BJ (cell line): ENCODE results near the gene ULK3. TPM values are rescaled to one million over a fixed set of nuclear protein-coding genes. Genes with fewer than 3 reads are reported as not detected.

Experiments
- CTCF ChIA-PET: fragments of 350-600 bp; formaldehyde crosslinking; extraction: SDS; loops from one replicate; lab custom pipeline; 2021; ENCODE audit warnings: antibody characterized with exemption, inconsistent platforms; lab: Yijun Ruan, JAX
- POLR2A ChIA-PET: fragments of 300-600 bp; sonication (Branson Sonifier 250); formaldehyde crosslinking; extraction: SDS; loops from one replicate; lab custom pipeline; 2021; ENCODE audit warnings: antibody characterized with exemption; lab: Charles Lee
- DNase-seq: peaks from one replicate; pipeline ENCODE4 v3.0.0-alpha.2; 2011; ENCODE audit warnings: low read depth
- H3K27me3 ChIP-seq: 2 replicates; pipeline ENCODE4 v1.6.0; 2011; ENCODE audit warnings: low read length; ENCODE audit not compliant: control insufficient read depth, insufficient read depth
- H3K36me3 ChIP-seq: 2 replicates; pipeline ENCODE4 v1.5.1; 2011; ENCODE audit warnings: low read length; ENCODE audit not compliant: control insufficient read depth, insufficient read depth
- H3K4me3 ChIP-seq: 2 replicates; pipeline ENCODE4 v1.5.1; 2011; ENCODE audit warnings: low read depth, mild to moderate bottlenecking, control low read depth, low read length
- polyA minus RNA-seq: library from RNA; depleted of rRNA, polyadenylated mRNA; stranded (reverse); fragments of >200 nt; gene quantifications from 2 replicates; pipeline ENCODE4 v1.2.3, GENCODE V29; 2011; rRNA and poly(A)+ RNA removed
- polyA plus RNA-seq: library from polyadenylated mRNA; depleted of rRNA; stranded (reverse); fragments of >200 nt; gene quantifications from 2 replicates; pipeline ENCODE4 v1.2.3, GENCODE V29; 2011; rRNA removed
- TF ChIP-seq, protein P1 (sequence below): IDR thresholded peaks from 2 replicates; pipeline ENCODE4 v1.5.1; 2011; ENCODE audit warnings: low read depth, mild to moderate bottlenecking, control low read depth, inconsistent platforms, low read length, moderate library complexity; ENCODE audit not compliant: insufficient read depth

ULK3 gene, protein sequence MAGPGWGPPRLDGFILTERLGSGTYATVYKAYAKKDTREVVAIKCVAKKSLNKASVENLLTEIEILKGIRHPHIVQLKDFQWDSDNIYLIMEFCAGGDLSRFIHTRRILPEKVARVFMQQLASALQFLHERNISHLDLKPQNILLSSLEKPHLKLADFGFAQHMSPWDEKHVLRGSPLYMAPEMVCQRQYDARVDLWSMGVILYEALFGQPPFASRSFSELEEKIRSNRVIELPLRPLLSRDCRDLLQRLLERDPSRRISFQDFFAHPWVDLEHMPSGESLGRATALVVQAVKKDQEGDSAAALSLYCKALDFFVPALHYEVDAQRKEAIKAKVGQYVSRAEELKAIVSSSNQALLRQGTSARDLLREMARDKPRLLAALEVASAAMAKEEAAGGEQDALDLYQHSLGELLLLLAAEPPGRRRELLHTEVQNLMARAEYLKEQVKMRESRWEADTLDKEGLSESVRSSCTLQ
- polyA plus RNA-seq (18.4 and 20.1 TPM in 2 replicates), polyA minus RNA-seq (7.6 and 16.0 TPM in 2 replicates)

DNA sequence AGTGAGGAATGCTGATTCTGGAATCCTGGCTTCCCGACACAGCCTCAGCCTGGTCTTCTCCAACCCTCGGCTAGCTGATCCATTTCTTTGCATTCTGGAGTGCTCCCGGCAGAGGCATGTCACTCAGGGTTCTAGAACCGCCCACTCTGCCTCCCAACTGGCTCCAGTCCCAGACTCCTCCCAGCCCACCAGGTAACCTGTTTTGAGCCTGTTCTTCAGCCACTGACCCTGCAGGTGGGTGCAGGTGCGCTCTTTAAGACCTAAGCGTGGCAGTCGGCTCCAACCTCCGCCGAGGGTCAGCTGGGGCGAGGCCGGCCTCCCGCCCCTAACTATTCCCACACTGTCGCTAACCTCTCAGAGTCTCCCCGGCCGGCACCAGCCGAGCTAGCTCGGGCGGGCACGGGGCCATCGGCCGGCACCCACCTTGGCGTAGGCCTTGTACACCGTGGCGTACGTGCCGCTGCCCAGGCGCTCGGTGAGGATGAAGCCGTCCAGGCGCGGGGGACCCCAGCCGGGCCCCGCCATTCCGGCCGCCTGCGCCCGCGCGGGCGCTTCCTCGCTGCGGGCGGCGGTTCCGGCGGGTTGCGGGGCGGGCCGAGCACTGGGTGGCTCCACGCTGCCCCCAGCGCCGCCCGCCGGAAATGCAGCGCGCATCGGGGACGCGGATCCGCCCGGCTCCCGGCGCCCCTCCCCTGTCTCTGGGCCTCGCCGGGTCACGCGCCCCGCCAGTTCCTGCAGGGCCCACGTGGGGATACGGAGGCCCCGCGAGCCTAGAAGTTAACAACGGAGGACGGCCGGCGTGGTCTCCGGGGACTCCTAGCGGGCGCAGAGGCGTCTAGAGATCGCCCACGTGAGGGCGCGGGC lies at the start of gene ULK3:
Gene ULK3 (minus strand): TSS at position 576 of the 864 bp plus-strand sequence. CDS start 51 bp downstream, at position 525.
- CTCF ChIA-PET, result interaction anchor here (0.7 to 2.0 kb wide), 14 partner anchors 8 to 74 kb away, joined by 3 to 7 read pairs (median 4); partner anchors contain the start of gene CPLX3
- peak within 1 kb of the TSS; percentile 69 for H3K4me3 ChIP-seq
- POLR2A ChIA-PET, result no interaction called here
- TF ChIP-seq, protein P1, sequence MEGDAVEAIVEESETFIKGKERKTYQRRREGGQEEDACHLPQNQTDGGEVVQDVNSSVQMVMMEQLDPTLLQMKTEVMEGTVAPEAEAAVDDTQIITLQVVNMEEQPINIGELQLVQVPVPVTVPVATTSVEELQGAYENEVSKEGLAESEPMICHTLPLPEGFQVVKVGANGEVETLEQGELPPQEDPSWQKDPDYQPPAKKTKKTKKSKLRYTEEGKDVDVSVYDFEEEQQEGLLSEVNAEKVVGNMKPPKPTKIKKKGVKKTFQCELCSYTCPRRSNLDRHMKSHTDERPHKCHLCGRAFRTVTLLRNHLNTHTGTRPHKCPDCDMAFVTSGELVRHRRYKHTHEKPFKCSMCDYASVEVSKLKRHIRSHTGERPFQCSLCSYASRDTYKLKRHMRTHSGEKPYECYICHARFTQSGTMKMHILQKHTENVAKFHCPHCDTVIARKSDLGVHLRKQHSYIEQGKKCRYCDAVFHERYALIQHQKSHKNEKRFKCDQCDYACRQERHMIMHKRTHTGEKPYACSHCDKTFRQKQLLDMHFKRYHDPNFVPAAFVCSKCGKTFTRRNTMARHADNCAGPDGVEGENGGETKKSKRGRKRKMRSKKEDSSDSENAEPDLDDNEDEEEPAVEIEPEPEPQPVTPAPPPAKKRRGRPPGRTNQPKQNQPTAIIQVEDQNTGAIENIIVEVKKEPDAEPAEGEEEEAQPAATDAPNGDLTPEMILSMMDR, result peak; percentile 30; the same call in 1 of the 2 replicates
- peaks cover 5% of the 10 kb centered on the region; the same call in 1 of the 2 replicates for H3K36me3 ChIP-seq
- no peak for DNase-seq
- no peaks in the 10 kb centered on the region for H3K27me3 ChIP-seq

DNA sequence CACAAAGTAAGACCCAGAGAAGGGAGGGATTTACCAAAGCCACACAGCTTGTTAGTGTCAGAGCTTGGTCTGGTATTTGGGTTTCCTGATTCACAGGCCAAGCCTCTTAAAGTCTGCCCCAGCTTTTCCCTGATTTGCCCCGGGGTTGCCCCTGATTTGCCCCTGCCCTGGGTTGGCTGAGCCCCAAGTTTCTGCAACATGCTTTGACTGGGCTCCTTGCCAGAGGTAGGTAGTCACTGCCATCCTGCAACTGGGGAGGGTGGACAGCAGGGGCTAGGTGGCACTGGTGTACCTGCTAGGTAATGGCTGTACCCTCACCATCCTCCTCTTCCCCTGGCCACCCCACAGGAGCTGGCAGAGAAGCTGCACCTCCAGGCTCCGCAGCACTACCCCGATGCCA lies 49.4 kb upstream of the ULK3 start:
- DNase-seq, result no peak
- TF ChIP-seq, protein P1, result no peak
- Histone ChIP-seq H3K4me3 (no peak overlapping the region), H3K27me3 (no peaks in the 10 kb centered on the region), H3K36me3 (peaks cover 14% of the 10 kb centered on the region)
- CTCF ChIA-PET, result interaction anchor here (2.8 kb wide), 1 partner anchor 9 kb away, joined by 23 read pairs; no protein-coding TSS in a partner anchor
- POLR2A ChIA-PET, result no interaction called here

DNA sequence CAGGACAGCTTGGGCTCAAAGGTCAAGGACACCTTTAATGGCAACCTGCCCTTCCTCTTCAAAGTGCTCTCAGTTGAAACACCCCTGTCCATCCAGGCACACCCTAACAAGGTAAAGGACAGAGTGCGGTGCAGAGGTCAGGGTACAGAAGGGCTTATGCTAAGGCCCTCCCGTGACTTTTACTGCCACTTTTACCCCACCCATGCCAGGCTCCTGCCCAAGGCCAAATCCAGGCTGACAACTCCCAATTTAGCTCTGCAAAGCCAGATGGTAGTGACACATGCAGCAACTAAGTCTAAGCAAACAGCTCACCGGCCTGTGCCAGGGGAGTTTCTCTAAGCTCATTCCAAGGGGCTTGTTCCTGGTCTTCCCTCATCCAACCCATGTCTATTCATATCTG lies 48.5 kb upstream of the ULK3 start:
- ChIA-PET CTCF (interaction anchor here (2.8 kb wide), 1 partner anchor 10 kb away, joined by 23 read pairs; no protein-coding TSS in a partner anchor), POLR2A (no interaction called here)
- no peak for DNase-seq
- Histone ChIP-seq H3K4me3 (no peak overlapping the region), H3K27me3 (no peaks in the 10 kb centered on the region), H3K36me3 (peaks cover 11% of the 10 kb centered on the region)
- TF ChIP-seq, protein P1, result no peak

DNA sequence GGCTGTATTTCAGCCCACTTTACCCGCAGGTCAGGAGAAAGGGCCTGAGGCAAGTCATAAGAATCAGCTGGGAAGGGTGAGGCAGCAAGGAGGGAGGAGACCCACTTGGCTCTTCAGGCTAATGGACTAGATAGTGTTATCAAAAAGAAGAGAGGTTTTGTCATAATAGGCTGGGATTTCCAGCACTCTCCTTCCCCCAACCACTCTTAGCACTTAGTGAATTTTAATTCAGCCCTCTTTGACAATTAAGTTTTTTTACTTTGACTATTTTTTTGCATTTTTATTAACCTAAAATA lies 47.7 kb upstream of the ULK3 start:
- no peaks in the 10 kb centered on the region for H3K27me3 ChIP-seq
- DNase-seq, result no peak
- peak overlapping the region; percentile 99 for H3K4me3 ChIP-seq
- peaks cover 9% of the 10 kb centered on the region for H3K36me3 ChIP-seq
- POLR2A ChIA-PET, result no interaction called here
- TF ChIP-seq, protein P1, result no peak
- CTCF ChIA-PET, result interaction anchor here (2.8 kb wide), 1 partner anchor 11 kb away, joined by 21 read pairs; no protein-coding TSS in a partner anchor
